HG02571 (cell line): Measurements from ENCODE around the gene FNDC4.
"Not testable (repeated sequence)": the region's sequence is repeated elsewhere in the genome, so short reads cannot be mapped to it uniquely, and the experiment has no call there.

Experiments used
- ATAC-seq: cut with Tn5 transposase; IDR thresholded peaks from one replicate; pipeline ENCODE4 v1.9.1; 2021; ENCODE audit warnings: mild to moderate bottlenecking, moderate library complexity; ENCODE audit not compliant: unreplicated experiment

The FNDC4 gene

GRCh38 chr2:27494944-27495554, at the start of gene FNDC4:
Gene FNDC4 (minus strand): TSS chr2:27495200. CDS start chr2:27494679, 521 bp downstream.
- no peak for ATAC-seq

GRCh38 chr2:27544143-27544821, 49.3 kb upstream of the FNDC4 start:
- ATAC-seq, result no peak

- ATAC-seq, result not testable (repeated sequence)
Measured at GRCh38 chr2:27539649-27540048, 44.6 kb upstream of the FNDC4 start.

GRCh38 chr2:27538839-27539450, 43.9 kb upstream of the FNDC4 start:
- not testable (repeated sequence) for ATAC-seq

- ATAC-seq, result no peak
Measured at GRCh38 chr2:27537287-27537686, 42.3 kb upstream of the FNDC4 start.

- no peak for ATAC-seq
Measured at GRCh38 chr2:27531983-27532382, 37.0 kb upstream of the FNDC4 start.

- no peak for ATAC-seq
Measured at GRCh38 chr2:27527182-27527581, 32.2 kb upstream of the FNDC4 start.

- no peak for ATAC-seq
Measured at GRCh38 chr2:27522400-27522945, 27.5 kb upstream of the FNDC4 start.

- ATAC-seq, result no peak
Measured at GRCh38 chr2:27520316-27520715, 25.3 kb upstream of the FNDC4 start.

- no peak for ATAC-seq
Measured at GRCh38 chr2:27518782-27519113, 23.7 kb upstream of the FNDC4 start.

- ATAC-seq, result no peak
Measured at GRCh38 chr2:27518113-27518781, 23.2 kb upstream of the FNDC4 start.

GRCh38 chr2:27509326-27509725, 14.3 kb upstream of the FNDC4 start:
- no peak for ATAC-seq

- no peak for ATAC-seq
Measured at GRCh38 chr2:27507293-27507692, 12.3 kb upstream of the FNDC4 start.

GRCh38 chr2:27506587-27506986, 11.6 kb upstream of the FNDC4 start:
- ATAC-seq, result no peak

- ATAC-seq, result no peak
Measured at GRCh38 chr2:27502142-27502541, 7.1 kb upstream of the FNDC4 start.

GRCh38 chr2:27501042-27501441, 6.0 kb upstream of the FNDC4 start:
- no peak for ATAC-seq

GRCh38 chr2:27498975-27499374, 4.0 kb upstream of the FNDC4 start:
- no peak for ATAC-seq

GRCh38 chr2:27497288-27497627, 2.3 kb upstream of the FNDC4 start:
- no peak for ATAC-seq

- no peak for ATAC-seq
Measured at GRCh38 chr2:27496357-27497287, 1.6 kb upstream of the FNDC4 start, which contains the start of gene GCKR. Gene GCKR (plus strand): TSS chr2:27496839. CDS start chr2:27496905, 66 bp downstream.

- ATAC-seq, result no peak
Measured at GRCh38 chr2:27495840-27496356, 898 bp upstream of the FNDC4 start.
